Spinal cord (tissue), 10 donors: Measurements from ENCODE around the gene ARID3A. TPM values are rescaled to one million over a fixed set of nuclear protein-coding genes. Genes with fewer than 3 reads are reported as not detected.

ENCODE experiments used
- DNase-seq, 6 donors: peaks; one replicate each; pipeline versions ENCODE4 v3.0.0 to v3.0.0-alpha.2; 2013 to 2015; ENCODE audit warnings: low spot score in 6 of 6, low read depth in 4 of 6
- H3K27ac ChIP-seq: one replicate; pipeline ENCODE4 v1.5.1; 2013; ENCODE audit warnings: low read depth, low read length, control low read depth
- H3K27me3 ChIP-seq: one replicate; pipeline ENCODE4 v1.6.1; 2013; ENCODE audit warnings: low read length; ENCODE audit not compliant: control insufficient read depth, insufficient read depth
- H3K36me3 ChIP-seq: one replicate; pipeline ENCODE4 v1.6.1; 2013; ENCODE audit warnings: low read length; ENCODE audit not compliant: control insufficient read depth, insufficient read depth
- H3K4me1 ChIP-seq: one replicate; pipeline ENCODE4 v1.6.1; 2013; ENCODE audit warnings: low read length; ENCODE audit not compliant: control insufficient read depth, insufficient read depth
- H3K4me3 ChIP-seq: one replicate; pipeline ENCODE4 v1.5.1; 2013; ENCODE audit warnings: low read depth, low read length, control low read depth
- H3K9me3 ChIP-seq: one replicate; pipeline ENCODE4 v1.6.1; 2013; ENCODE audit warnings: low read length; ENCODE audit not compliant: control insufficient read depth, insufficient read depth
- WGBS: methylation state at CpG from one replicate; pipeline ENCODE4 v1.1.5; 2013; ENCODE audit warnings: missing lambda C conversion rate; ENCODE audit not compliant: insufficient coverage; 5-methylcytosine and 5-hydroxymethylcytosine counted together
- polyA plus RNA-seq, 2 donors: library from polyadenylated mRNA; unstranded; fragments of 120-200 nt; gene quantifications; one replicate each; pipeline ENCODE4 v1.2.1, GENCODE V29; 2013; ENCODE audit not compliant: insufficient read length in 2 of 2
- total RNA-seq, 2 donors: library from RNA; depleted of rRNA in 1 of 2; stranded (reverse); fragments of 120-200 nt in 1 of 2; fragments of >200 nt in 1 of 2; gene quantifications; one replicate each; pipeline versions ENCODE4 v1.2.3 to v1.2.4, GENCODE V29; 2013 to 2014
- donor health status: healthy.

The ARID3A gene
- total and polyA plus RNA-seq, 4 donors: 4.8 to 14.8 (median 8.9) TPM

DNA sequence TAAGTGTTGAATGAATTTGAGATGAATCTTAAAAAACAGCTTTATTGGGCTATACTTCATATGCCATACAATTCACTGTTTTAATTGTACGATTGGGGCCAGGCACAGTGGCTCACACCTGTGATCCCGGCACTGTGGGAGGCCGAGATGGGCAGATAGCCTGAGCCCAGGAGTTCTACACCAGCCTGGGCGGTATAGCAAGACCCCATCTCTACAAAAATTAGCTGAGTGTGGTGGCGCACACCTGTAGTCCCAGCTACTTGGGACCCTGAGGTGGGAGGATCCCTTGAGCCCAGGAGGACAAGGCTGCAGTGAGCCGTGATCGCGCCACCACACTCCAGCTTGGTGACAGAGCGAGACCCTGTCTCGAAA lies 10.3 kb downstream of the ARID3A start:
- H3K4me3 ChIP-seq: no peak overlapping the region
- no peak overlapping the region for H3K27ac ChIP-seq
- 97% methylated on average over 8 of the region's 10 CpGs for WGBS
- peaks cover 52% of the 10 kb centered on the region for H3K4me1 ChIP-seq
- no peak for DNase-seq
- no peaks in the 10 kb centered on the region for H3K27me3 ChIP-seq
- H3K9me3 ChIP-seq: no peaks in the 10 kb centered on the region
- peaks cover 62% of the 10 kb centered on the region for H3K36me3 ChIP-seq

DNA sequence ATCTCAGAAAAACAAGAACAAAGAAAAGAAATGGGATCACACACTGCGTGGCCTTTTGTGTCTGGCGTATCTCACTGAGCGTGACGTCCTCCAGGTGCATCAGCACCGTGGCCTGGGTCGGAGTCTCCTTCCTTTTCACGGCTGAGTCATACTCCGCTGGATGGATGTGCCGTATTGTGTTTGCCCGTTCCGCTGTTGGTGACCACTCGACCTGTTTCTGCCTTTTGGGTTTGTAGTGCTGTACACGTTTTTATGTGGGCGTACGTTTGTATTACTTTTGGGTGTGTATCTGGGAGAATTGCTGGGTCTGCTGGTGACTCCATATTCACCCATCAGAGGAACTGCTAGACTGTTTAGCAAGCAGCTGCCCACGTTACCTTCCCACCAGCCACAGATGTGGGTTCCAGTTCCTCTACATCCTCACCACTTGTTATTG lies 11.4 kb downstream of the ARID3A start:
- Histone ChIP-seq H3K27ac (no peak overlapping the region), H3K9me3 (no peaks in the 10 kb centered on the region), H3K36me3 (peaks cover 60% of the 10 kb centered on the region), H3K27me3 (no peaks in the 10 kb centered on the region), H3K4me1 (peaks cover 57% of the 10 kb centered on the region), H3K4me3 (no peak overlapping the region)
- WGBS: over 99% methylated on average over 9 of the region's 16 CpGs
- DNase-seq: no peak

DNA sequence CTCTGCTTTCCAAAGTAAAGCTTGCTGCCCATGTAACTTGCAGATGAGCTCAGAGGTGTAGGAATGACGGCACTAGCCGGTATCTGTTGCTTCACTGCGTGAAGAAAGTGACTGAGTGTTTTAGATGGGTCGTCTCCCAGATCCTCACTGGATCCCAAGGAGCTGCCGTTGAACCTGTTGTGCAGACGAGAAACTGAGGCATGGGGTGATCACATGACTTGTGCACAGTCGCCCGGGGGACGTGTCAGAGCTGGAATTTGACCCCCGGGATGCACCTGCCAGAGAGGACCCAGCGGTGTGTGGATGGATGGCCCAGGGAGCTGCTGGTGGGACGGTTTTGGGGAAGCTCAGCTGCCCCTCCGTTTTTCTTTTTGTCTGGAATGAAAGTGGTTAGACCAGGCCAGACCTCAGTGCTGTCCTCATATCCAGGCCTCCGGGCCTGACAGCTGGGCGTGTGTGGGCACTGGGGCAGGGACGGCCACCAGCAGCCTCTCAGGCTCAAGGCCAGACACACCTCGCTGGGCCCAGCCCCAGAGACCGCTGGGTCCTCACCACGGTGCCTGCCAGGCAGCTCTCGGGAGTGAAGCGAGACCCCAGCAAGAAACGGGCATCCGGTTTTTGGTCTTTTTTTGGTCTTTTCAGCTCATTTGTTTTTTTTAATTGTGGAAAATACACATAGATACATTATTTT lies 12.5 kb downstream of the ARID3A start:
- H3K9me3 ChIP-seq: no peaks in the 10 kb centered on the region
- DNase-seq: no peak
- H3K4me3 ChIP-seq: no peak overlapping the region
- peaks cover 57% of the 10 kb centered on the region for H3K36me3 ChIP-seq
- H3K27me3 ChIP-seq: no peaks in the 10 kb centered on the region
- no peak overlapping the region for H3K27ac ChIP-seq
- peaks cover 49% of the 10 kb centered on the region for H3K4me1 ChIP-seq
- WGBS: 83% methylated on average over 17 of the region's 23 CpGs

- peaks cover 40% of the 10 kb centered on the region for H3K4me1 ChIP-seq
- H3K27me3 ChIP-seq: no peaks in the 10 kb centered on the region
- peaks cover 56% of the 10 kb centered on the region for H3K36me3 ChIP-seq
- 83% methylated on average over 11 of the region's 22 CpGs for WGBS
- DNase-seq: no peak
- peak overlapping the region; percentile 78 for H3K27ac ChIP-seq
- no peaks in the 10 kb centered on the region for H3K9me3 ChIP-seq
- no peak overlapping the region for H3K4me3 ChIP-seq
Observed at GRCh38 chr19:939439-939838, 13.6 kb downstream of the ARID3A start.

GRCh38 chr19:939922-940321 lies 14.1 kb downstream of the ARID3A start:
- 98% methylated on average over 7 of the region's 7 CpGs for WGBS

DNA sequence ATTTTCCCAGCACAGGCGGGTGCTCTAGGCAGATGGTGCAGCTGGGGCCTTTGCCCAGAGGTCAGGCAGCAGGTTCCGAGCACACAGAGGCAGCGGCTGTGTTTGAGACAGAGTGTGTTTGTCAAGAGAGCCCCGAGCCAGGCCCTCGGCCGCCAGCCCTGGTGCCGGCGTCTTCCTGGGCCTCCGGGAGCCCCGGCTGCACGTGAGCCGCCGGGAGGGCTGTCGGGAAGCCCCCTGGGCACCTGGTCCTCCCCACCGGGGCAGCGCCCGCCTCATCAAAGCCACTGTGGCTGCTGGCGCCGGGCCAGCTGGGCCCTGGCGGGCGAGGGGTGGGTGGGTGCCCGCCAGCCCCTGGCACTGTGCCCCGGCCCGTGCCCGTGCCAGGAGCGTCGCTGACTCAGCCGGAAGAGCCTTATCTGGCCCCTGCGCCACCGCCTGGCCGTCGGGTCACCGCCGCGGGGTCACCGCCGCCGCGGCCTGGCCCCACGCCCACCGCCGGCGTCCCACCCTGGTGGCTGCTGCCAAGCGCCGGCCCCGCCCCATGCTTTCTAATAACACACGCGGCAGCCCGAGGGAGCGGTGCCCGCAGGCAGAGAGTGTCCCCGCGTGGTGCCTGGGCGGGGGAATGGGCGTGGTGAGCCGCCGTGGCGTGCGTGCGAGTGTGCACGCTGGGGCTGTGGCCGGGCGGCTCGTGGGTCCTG lies 14.9 kb downstream of the ARID3A start:
- H3K27me3 ChIP-seq: no peaks in the 10 kb centered on the region
- H3K27ac ChIP-seq: peak overlapping the region; percentile 78

More at GRCh38 chr19:939922-940321, 14.1 kb downstream of the ARID3A start:
- Histone ChIP-seq H3K27ac (peak overlapping the region; percentile 78), H3K27me3 (no peaks in the 10 kb centered on the region), H3K36me3 (peaks cover 54% of the 10 kb centered on the region), H3K9me3 (no peaks in the 10 kb centered on the region), H3K4me3 (no peak overlapping the region), H3K4me1 (peaks cover 40% of the 10 kb centered on the region)
- no peak for DNase-seq

GRCh38 chr19:941292-942132 lies 15.7 kb downstream of the ARID3A start:
- 76% methylated on average over 44 of the region's 45 CpGs for WGBS
- Histone ChIP-seq H3K36me3 (peaks cover 61% of the 10 kb centered on the region), H3K9me3 (no peaks in the 10 kb centered on the region), H3K27me3 (no peaks in the 10 kb centered on the region), H3K4me3 (no peak overlapping the region), H3K4me1 (peaks cover 39% of the 10 kb centered on the region), H3K27ac (peak overlapping the region; percentile 57)
- no peak for DNase-seq

More for the DNA sequence above, 14.9 kb downstream of the ARID3A start:
- Histone ChIP-seq H3K36me3 (peaks cover 62% of the 10 kb centered on the region), H3K4me3 (no peak overlapping the region), H3K4me1 (peaks cover 39% of the 10 kb centered on the region), H3K9me3 (no peaks in the 10 kb centered on the region)
- WGBS: 28% methylated on average over 64 of the region's 64 CpGs
- peak in 3 of 6 donors; percentile 40 to 84 (median 67) for DNase-seq

GRCh38 chr19:942133-942645 lies 16.4 kb downstream of the ARID3A start:
- peaks cover 63% of the 10 kb centered on the region for H3K36me3 ChIP-seq
- no peak overlapping the region for H3K4me3 ChIP-seq
- H3K9me3 ChIP-seq: no peaks in the 10 kb centered on the region
- no peak for DNase-seq
- H3K27me3 ChIP-seq: no peaks in the 10 kb centered on the region
- H3K4me1 ChIP-seq: peaks cover 42% of the 10 kb centered on the region
- 83% methylated on average over 32 of the region's 32 CpGs for WGBS
- H3K27ac ChIP-seq: no peak overlapping the region

DNA sequence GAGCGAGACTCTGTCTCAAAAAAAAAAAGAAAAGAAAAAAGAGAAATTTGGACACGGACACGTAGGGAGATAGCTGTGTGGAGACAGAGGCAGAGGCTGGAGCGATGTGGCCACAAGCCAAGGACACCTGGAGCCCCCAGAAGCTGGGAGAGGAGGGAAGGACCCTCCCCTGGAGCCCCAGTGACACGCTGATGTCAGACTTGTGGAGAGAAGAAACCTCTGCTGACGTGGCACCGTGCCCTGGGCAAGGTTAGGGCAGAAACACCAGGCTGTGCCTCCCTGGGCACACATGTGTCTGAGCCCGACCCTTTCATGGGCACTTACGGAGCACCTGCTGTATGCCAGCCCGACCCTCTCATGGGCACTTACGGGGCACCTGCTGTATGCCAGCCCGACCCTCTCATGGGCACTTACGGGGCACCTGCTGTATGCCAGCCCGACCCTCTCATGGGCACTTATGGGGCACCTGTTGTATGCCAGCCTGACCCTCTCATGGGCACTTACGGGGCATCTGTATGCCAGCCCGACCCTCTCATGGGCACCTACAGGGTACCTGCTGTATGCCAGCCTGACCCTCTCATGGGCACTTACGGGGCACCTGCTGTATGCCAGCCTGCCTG lies 17.8 kb downstream of the ARID3A start:
- no peak overlapping the region for H3K27ac ChIP-seq
- no peaks in the 10 kb centered on the region for H3K9me3 ChIP-seq
- H3K4me3 ChIP-seq: no peak overlapping the region
- 93% methylated on average over 17 of the region's 17 CpGs for WGBS
- H3K36me3 ChIP-seq: peaks cover 71% of the 10 kb centered on the region
- H3K27me3 ChIP-seq: no peaks in the 10 kb centered on the region
- no peak for DNase-seq
- H3K4me1 ChIP-seq: peaks cover 42% of the 10 kb centered on the region
